ENCODE data around the gene GHRL.

The GHRL gene

GRCh38 chr3:10292505-10293419 lies at the start of gene GHRL:
Gene GHRL, minus strand, starts transcription at chr3:10292947. Its CDS starts 2,767 bp downstream, at chr3:10290180.
- no peak for DNase-seq

- no peak for DNase-seq
These were observed 49.2 kb upstream of the GHRL start for GRCh38 chr3:10341901-10342398.

GRCh38 chr3:10340476-10340875 lies 47.7 kb upstream of the GHRL start:
- DNase-seq: peak in 13 of 58 donors; percentile 5 to 50 (median 25)

GRCh38 chr3:10340046-10340445 lies 47.3 kb upstream of the GHRL start:
- no peak for DNase-seq

GRCh38 chr3:10339376-10339955 lies 46.7 kb upstream of the GHRL start:
- no peak for DNase-seq

- DNase-seq: no peak
These were observed 46.0 kb upstream of the GHRL start for GRCh38 chr3:10338591-10339353.

GRCh38 chr3:10338164-10338470 lies 45.4 kb upstream of the GHRL start:
- DNase-seq: no peak

GRCh38 chr3:10337323-10338163 lies 44.8 kb upstream of the GHRL start:
- DNase-seq: no peak

GRCh38 chr3:10336761-10337160 lies 44.0 kb upstream of the GHRL start:
- DNase-seq: no peak

GRCh38 chr3:10335871-10336622 lies 43.3 kb upstream of the GHRL start:
- no peak for DNase-seq

- DNase-seq: no peak
These were observed 42.5 kb upstream of the GHRL start for GRCh38 chr3:10335190-10335738.

- DNase-seq: peak in 46 of 58 donors; percentile 8 to 80 (median 42)
These were observed 41.7 kb upstream of the GHRL start for GRCh38 chr3:10334459-10334858.

- peak in 8 of 58 donors; percentile 15 to 80 (median 47) for DNase-seq
These were observed 41.3 kb upstream of the GHRL start for GRCh38 chr3:10334042-10334441.

- DNase-seq: no peak
These were observed 40.6 kb upstream of the GHRL start for GRCh38 chr3:10333349-10333650.

- DNase-seq: no peak
These were observed 40.0 kb upstream of the GHRL start for GRCh38 chr3:10332481-10333348.

- no peak for DNase-seq
These were observed 38.6 kb upstream of the GHRL start for GRCh38 chr3:10331320-10331719.

GRCh38 chr3:10330319-10330718 lies 37.6 kb upstream of the GHRL start:
- no peak for DNase-seq

- DNase-seq: no peak
These were observed 36.8 kb upstream of the GHRL start for GRCh38 chr3:10329495-10330015.
